SK-N-SH (cell line): ENCODE measurements around the gene ANKRD49. TPM values are rescaled to one million over a fixed set of nuclear protein-coding genes. Genes with fewer than 3 reads are reported as not detected.

Source experiments
- CTCF ChIA-PET: fragments of 300-600, 350-600 bp; formaldehyde crosslinking; extraction: SDS; loops from one replicate; lab custom pipeline; 2021; lab: Yijun Ruan, JAX
- POLR2A ChIA-PET: fragments of 350-600 bp; sonication (Branson Sonifier 250); formaldehyde crosslinking; extraction: SDS; loops from one replicate; lab custom pipeline; 2020; ENCODE audit warnings: antibody characterized with exemption, inconsistent platforms; lab: Yijun Ruan, JAX
- DNase-seq: peaks from one replicate; pipeline ENCODE4 v3.0.0; 2012
- H2AFZ ChIP-seq: fragments of 200-600 bp; sonication (generic); 2 replicates; pipeline ENCODE4 v1.8.1; 2016; ENCODE audit warnings: antibody characterized with exemption, mild to moderate bottlenecking, low read depth
- H3F3A ChIP-seq: fragments of 200-600 bp; sonication (generic); replicated peaks from 2 replicates; pipeline ENCODE3; 2016; ENCODE audit warnings: antibody characterized with exemption, mild to moderate bottlenecking; ENCODE audit not compliant: insufficient read depth
- H3K27ac ChIP-seq, 2 experiments: fragments of 200-500 bp in 1 of 2; fragments of 200-600 bp in 1 of 2; sonication (Bioruptor generic) in 1 of 2; sonication (generic), shearing (Covaris generic) in 1 of 2; 2 replicates each; pipeline versions ENCODE4 v1.5.1 to v1.6.1; 2014 to 2016; ENCODE audit warnings: low read depth in 2 of 2, inconsistent platforms in 1 of 2, low read length in 1 of 2, mild to moderate bottlenecking in 1 of 2, mixed read lengths in 1 of 2
- H3K27me3 ChIP-seq: fragments of 200-600 bp; sonication (generic), shearing (Covaris generic); 2 replicates; pipeline ENCODE4 v1.6.1; 2016; ENCODE audit warnings: mixed run types; ENCODE audit not compliant: insufficient read depth
- H3K36me3 ChIP-seq, 2 experiments: fragments of 200-500 bp in 1 of 2; fragments of 200-600 bp in 1 of 2; sonication (Bioruptor generic) in 1 of 2; sonication (generic) in 1 of 2; replicated peaks in 1 of 2; 2 replicates each; pipeline versions ENCODE3 to v1.5.1; 2014 to 2016; ENCODE audit warnings: low read length in 1 of 2, mild to moderate bottlenecking in 1 of 2; ENCODE audit not compliant: insufficient read depth in 2 of 2, control insufficient read depth in 1 of 2
- H3K4me1 ChIP-seq, 2 experiments: fragments of 200-500 bp in 1 of 2; fragments of 200-600 bp in 1 of 2; sonication (Bioruptor generic) in 1 of 2; sonication (generic), shearing (Covaris generic) in 1 of 2; 2 replicates each; pipeline versions ENCODE4 v1.5.1 to v1.6.1; 2014 to 2016; ENCODE audit warnings: low read depth in 1 of 2, low read length in 1 of 2, mixed run types in 1 of 2; ENCODE audit not compliant: insufficient read depth in 2 of 2, control insufficient read depth in 1 of 2
- H3K4me2 ChIP-seq: fragments of 200-600 bp; sonication (generic), shearing (Covaris generic); 2 replicates; pipeline ENCODE4 v1.6.1; 2017; ENCODE audit warnings: mixed run types
- H3K4me3 ChIP-seq, 2 experiments: fragments of 200-500 bp in 1 of 2; fragments of 200-600 bp in 1 of 2; sonication (Bioruptor generic) in 1 of 2; sonication (generic), shearing (Covaris generic) in 1 of 2; 2 replicates each; pipeline versions ENCODE4 v1.5.1 to v1.8.1; 2014 to 2016; ENCODE audit warnings: low read depth in 2 of 2, inconsistent platforms in 1 of 2, low read length in 1 of 2, mild to moderate bottlenecking in 1 of 2, mixed read lengths in 1 of 2, moderate library complexity in 1 of 2
- H3K79me2 ChIP-seq: fragments of 200-600 bp; sonication (generic); 2 replicates; pipeline ENCODE4 v1.8.1; 2017; ENCODE audit warnings: mild to moderate bottlenecking; ENCODE audit not compliant: insufficient read depth
- H3K9ac ChIP-seq: fragments of 200-600 bp; sonication (generic); 2 replicates; pipeline ENCODE4 v1.6.1; 2017; ENCODE audit warnings: mixed run types
- H3K9me2 ChIP-seq: fragments of 200-600 bp; sonication (generic); 2 replicates; pipeline ENCODE4 v1.6.1; 2017; ENCODE audit warnings: mixed run types
- H3K9me3 ChIP-seq: fragments of 200-600 bp; sonication (generic); 2 replicates; pipeline ENCODE4 v1.6.1; 2017; ENCODE audit warnings: mixed run types, mild to moderate bottlenecking, moderate library complexity
- H4K20me1 ChIP-seq: fragments of 200-600 bp; sonication (generic); 2 replicates; pipeline ENCODE4 v1.6.1; 2017; ENCODE audit warnings: mild to moderate bottlenecking, mixed run types; ENCODE audit not compliant: insufficient read depth
- ELF1 ChIP-seq: IDR thresholded peaks from 2 replicates; pipeline ENCODE4 v1.4.0; 2012
- FOSL2 ChIP-seq: IDR thresholded peaks from 2 replicates; pipeline ENCODE4 v1.4.0; 2012; ENCODE audit warnings: low read depth, mild to moderate bottlenecking, moderate library complexity, borderline replicate concordance
- FOXM1 ChIP-seq: IDR thresholded peaks from 2 replicates; pipeline ENCODE4 v1.4.0; 2012; ENCODE audit warnings: low read depth, mild to moderate bottlenecking
- MXI1 ChIP-seq: IDR thresholded peaks from 2 replicates; pipeline ENCODE4 v1.6.1; 2012; ENCODE audit warnings: mild to moderate bottlenecking, low read depth, low read length, improper control_type of control experiment
- NFIC ChIP-seq: IDR thresholded peaks from 2 replicates; pipeline ENCODE4 v1.4.0; 2012; ENCODE audit warnings: borderline replicate concordance
- POLR2AphosphoS5 ChIP-seq: IDR thresholded peaks from 2 replicates; pipeline ENCODE4 v1.6.1; 2012; ENCODE audit warnings: low read depth, low read length
- RFX5 ChIP-seq: IDR thresholded peaks from 2 replicates; pipeline ENCODE4 v1.6.1; 2012; ENCODE audit warnings: mild to moderate bottlenecking, improper control_type of control experiment, low read length
- RXRA ChIP-seq: IDR thresholded peaks from 2 replicates; pipeline ENCODE4 v1.4.0; 2012; ENCODE audit warnings: low read depth, mild to moderate bottlenecking, borderline replicate concordance
- WGBS: methylation state at CpG from one replicate; pipeline ENCODE4 v1.1.6; 2017; ENCODE audit warnings: low lambda C conversion rate; 5-methylcytosine and 5-hydroxymethylcytosine counted together
- polyA plus RNA-seq, 3 experiments: library from polyadenylated mRNA; depleted of rRNA; stranded (reverse); fragments of >200 nt; gene quantifications; 2 replicates each; pipeline ENCODE4 v1.2.3, GENCODE V29; 2012
- TF ChIP-seq, protein P1 (sequence below): fragments of 150-350 bp; IDR thresholded peaks from 2 replicates; pipeline ENCODE4 v1.6.1; 2016; ENCODE audit warnings: mild to moderate bottlenecking, low read depth, low read length
- TF ChIP-seq, protein P2 (sequence below): IDR thresholded peaks from 2 replicates; pipeline ENCODE4 v1.4.0; 2012; ENCODE audit warnings: low read depth
- TF ChIP-seq, protein P3 (sequence below): IDR thresholded peaks from 2 replicates; pipeline ENCODE4 v1.4.0; 2012; ENCODE audit warnings: low read depth, borderline replicate concordance
- TF ChIP-seq, protein P4 (sequence below): IDR thresholded peaks from 2 replicates; pipeline ENCODE4 v1.6.1; 2012; ENCODE audit warnings: mild to moderate bottlenecking, low read depth, low read length, moderate library complexity

The ANKRD49 gene
- polyA plus RNA-seq, 1 of the 3 experiments (the other 2 are of a cell fraction), result 4.9 TPM

DNA sequence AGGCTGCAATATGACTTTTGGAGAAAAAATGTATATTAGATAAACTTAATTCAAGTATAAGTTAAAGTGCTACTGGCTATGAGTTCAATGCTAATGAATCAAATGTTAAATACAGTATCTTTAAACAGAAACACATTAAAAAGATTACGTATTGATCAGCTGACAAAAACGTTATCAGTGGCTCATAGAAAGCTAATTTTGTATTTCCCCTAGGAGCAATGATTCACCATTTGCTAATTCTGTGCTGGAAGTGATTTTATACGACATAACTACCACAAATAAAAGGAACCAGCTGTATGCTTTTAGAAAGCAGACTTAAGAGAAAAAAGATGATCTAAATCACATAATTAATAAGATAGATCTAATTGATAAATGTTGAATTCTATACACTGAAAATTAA is 43.7 kb upstream of the ANKRD49 start:
- no peak overlapping the region for H2AFZ ChIP-seq
- POLR2A ChIA-PET, result no interaction called here
- no peaks in the 10 kb centered on the region for H4K20me1 ChIP-seq
- peaks cover 0 to 6% of the 10 kb centered on the region in 2 experiments; a peak in 1 of 4 replicates for H3K4me1 ChIP-seq
- DNase-seq, result no peak
- no peak overlapping the region for H3K4me2 ChIP-seq
- no peak overlapping the region for H3K27ac ChIP-seq
- no peaks in the 10 kb centered on the region for H3K9me3 ChIP-seq
- TF ChIP-seq FOXM1, result no peak
- TF ChIP-seq, protein P1, sequence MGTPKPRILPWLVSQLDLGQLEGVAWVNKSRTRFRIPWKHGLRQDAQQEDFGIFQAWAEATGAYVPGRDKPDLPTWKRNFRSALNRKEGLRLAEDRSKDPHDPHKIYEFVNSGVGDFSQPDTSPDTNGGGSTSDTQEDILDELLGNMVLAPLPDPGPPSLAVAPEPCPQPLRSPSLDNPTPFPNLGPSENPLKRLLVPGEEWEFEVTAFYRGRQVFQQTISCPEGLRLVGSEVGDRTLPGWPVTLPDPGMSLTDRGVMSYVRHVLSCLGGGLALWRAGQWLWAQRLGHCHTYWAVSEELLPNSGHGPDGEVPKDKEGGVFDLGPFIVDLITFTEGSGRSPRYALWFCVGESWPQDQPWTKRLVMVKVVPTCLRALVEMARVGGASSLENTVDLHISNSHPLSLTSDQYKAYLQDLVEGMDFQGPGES, result no peak
- TF ChIP-seq, protein P2, sequence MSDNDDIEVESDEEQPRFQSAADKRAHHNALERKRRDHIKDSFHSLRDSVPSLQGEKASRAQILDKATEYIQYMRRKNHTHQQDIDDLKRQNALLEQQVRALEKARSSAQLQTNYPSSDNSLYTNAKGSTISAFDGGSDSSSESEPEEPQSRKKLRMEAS, result no peak
- no peak for TF ChIP-seq POLR2AphosphoS5
- no peak for TF ChIP-seq FOSL2
- CTCF ChIA-PET, result no interaction called here
- H3K4me3 ChIP-seq, result no peak overlapping the region
- H3K36me3 ChIP-seq, result peaks cover 17 to 38% of the 10 kb centered on the region in 2 experiments
- H3K9ac ChIP-seq, result no peak overlapping the region
- H3K27me3 ChIP-seq, result no peaks in the 10 kb centered on the region
- H3K9me2 ChIP-seq, result no peaks in the 10 kb centered on the region
- H3F3A ChIP-seq, result peaks cover 6% of the 10 kb centered on the region
- WGBS, result 66% methylated on average over 3 of the region's 3 CpGs
- H3K79me2 ChIP-seq, result no peaks in the 10 kb centered on the region

DNA sequence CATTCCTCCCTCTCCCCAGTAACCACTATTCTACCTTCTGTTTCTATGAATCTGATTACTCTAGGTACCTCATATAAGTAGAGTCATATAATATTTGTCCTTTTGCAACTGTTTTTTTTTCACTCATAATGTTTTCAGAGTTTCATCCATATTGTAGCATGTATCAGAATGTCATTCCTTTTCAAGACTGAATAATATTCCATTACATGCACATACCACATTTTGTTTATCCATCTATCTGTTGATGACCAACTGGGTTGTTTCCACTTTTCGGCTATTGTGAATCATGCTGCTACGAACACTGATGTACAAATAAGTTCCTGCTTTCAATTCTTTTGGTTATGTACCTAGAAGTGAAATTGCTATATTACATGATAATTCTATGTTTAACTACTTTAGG is 40.8 kb upstream of the ANKRD49 start:
- 94% methylated on average over 2 of the region's 2 CpGs for WGBS
- no peaks in the 10 kb centered on the region for H3K9me2 ChIP-seq
- H3K79me2 ChIP-seq, result no peaks in the 10 kb centered on the region
- peaks cover 13 to 22% of the 10 kb centered on the region in 2 experiments for H3K36me3 ChIP-seq
- H3K4me3 ChIP-seq, result no peak overlapping the region
- DNase-seq, result no peak
- H3K4me2 ChIP-seq, result no peak overlapping the region
- H3K27ac ChIP-seq, result no peak overlapping the region
- no peaks in the 10 kb centered on the region for H3K27me3 ChIP-seq
- peaks cover 6% of the 10 kb centered on the region for H3F3A ChIP-seq
- H3K9ac ChIP-seq, result no peak overlapping the region
- no peak for TF ChIP-seq NFIC
- TF ChIP-seq RFX5, result no peak
- TF ChIP-seq, protein P3, sequence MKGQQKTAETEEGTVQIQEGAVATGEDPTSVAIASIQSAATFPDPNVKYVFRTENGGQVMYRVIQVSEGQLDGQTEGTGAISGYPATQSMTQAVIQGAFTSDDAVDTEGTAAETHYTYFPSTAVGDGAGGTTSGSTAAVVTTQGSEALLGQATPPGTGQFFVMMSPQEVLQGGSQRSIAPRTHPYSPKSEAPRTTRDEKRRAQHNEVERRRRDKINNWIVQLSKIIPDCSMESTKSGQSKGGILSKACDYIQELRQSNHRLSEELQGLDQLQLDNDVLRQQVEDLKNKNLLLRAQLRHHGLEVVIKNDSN, result no peak
- TF ChIP-seq MXI1, result no peak
- TF ChIP-seq, protein P1, result no peak
- TF ChIP-seq, protein P4, sequence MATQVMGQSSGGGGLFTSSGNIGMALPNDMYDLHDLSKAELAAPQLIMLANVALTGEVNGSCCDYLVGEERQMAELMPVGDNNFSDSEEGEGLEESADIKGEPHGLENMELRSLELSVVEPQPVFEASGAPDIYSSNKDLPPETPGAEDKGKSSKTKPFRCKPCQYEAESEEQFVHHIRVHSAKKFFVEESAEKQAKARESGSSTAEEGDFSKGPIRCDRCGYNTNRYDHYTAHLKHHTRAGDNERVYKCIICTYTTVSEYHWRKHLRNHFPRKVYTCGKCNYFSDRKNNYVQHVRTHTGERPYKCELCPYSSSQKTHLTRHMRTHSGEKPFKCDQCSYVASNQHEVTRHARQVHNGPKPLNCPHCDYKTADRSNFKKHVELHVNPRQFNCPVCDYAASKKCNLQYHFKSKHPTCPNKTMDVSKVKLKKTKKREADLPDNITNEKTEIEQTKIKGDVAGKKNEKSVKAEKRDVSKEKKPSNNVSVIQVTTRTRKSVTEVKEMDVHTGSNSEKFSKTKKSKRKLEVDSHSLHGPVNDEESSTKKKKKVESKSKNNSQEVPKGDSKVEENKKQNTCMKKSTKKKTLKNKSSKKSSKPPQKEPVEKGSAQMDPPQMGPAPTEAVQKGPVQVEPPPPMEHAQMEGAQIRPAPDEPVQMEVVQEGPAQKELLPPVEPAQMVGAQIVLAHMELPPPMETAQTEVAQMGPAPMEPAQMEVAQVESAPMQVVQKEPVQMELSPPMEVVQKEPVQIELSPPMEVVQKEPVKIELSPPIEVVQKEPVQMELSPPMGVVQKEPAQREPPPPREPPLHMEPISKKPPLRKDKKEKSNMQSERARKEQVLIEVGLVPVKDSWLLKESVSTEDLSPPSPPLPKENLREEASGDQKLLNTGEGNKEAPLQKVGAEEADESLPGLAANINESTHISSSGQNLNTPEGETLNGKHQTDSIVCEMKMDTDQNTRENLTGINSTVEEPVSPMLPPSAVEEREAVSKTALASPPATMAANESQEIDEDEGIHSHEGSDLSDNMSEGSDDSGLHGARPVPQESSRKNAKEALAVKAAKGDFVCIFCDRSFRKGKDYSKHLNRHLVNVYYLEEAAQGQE, result no peak
- no peak for TF ChIP-seq ELF1
- no peak for TF ChIP-seq FOXM1
- no peak for TF ChIP-seq RXRA
- H2AFZ ChIP-seq, result no peak overlapping the region
- no peaks in the 10 kb centered on the region for H3K9me3 ChIP-seq
- ChIA-PET CTCF (interaction anchor here (1.4 kb wide), 1 partner anchor 558 kb away, joined by 3 read pairs; no protein-coding TSS in a partner anchor), POLR2A (no interaction called here)
- H3K4me1 ChIP-seq, result peaks cover 0 to 6% of the 10 kb centered on the region in 2 experiments; a peak in 1 of 4 replicates
- H4K20me1 ChIP-seq, result no peaks in the 10 kb centered on the region
